LoVo (cell line): Measurements from ENCODE around the gene ZNF518B.
"Not testable (repeated sequence)": the region's sequence is repeated elsewhere in the genome, so short reads cannot be mapped to it uniquely, and the experiment has no call there.

Experiments used
- DNase-seq: peaks from one replicate; pipeline ENCODE4 v3.0.0-alpha.2; 2016; ENCODE audit warnings: low spot score

Gene ZNF518B

GRCh38 chr4:10458177-10458576 lies 951 bp upstream of the ZNF518B start:
- DNase-seq, result no peak

- DNase-seq, result no peak
These were observed 501 bp downstream of the ZNF518B start for GRCh38 chr4:10456595-10457254.

- DNase-seq, result no peak
These were observed 999 bp downstream of the ZNF518B start for GRCh38 chr4:10456260-10456594.

GRCh38 chr4:10455133-10455532 lies 2.1 kb downstream of the ZNF518B start:
- no peak for DNase-seq

DNA sequence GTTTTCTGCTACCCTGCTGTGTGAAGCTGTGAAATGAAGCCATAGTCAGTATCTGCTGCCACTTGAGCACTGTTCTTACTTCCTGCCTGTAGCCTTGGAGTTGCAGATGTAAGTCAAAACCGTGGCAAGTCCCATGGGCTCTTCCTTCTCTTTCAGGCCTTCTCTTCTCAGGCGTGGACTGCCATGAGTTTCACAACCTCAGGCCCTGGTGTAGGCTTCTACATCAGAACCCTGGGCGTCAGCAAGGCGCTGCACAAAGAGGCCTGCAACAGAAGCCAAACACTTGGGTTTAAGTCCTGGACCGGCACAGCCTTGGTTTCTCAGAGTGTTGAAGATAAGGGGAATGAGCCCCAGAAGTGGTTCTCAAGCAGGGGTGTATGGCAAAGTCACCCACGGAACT lies 2.5 kb downstream of the ZNF518B start:
- no peak for DNase-seq

- no peak for DNase-seq
These were observed 3.1 kb downstream of the ZNF518B start for GRCh38 chr4:10454121-10454520.

DNA sequence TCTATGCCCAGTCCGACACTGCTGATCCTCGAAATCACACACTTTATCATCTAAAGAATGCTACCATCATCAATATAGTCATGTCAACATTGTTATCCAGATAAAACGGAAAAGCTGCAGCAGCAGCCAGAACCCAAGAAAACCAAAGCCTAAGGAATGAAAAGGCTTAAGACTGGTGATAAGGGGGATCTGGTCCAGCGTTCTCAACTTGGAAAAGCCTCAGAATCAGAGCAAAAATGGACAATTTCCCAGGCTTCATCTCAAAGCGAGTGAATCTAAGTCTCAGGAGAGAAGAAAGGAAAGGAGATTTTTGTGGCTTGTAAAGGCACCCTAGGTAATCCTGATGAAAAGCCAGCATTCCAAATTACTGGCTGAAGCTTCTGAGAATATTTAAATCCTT lies 8.2 kb downstream of the ZNF518B start:
- DNase-seq, result no peak

- DNase-seq, result no peak
These were observed 14.2 kb downstream of the ZNF518B start for GRCh38 chr4:10442976-10443375.

DNA sequence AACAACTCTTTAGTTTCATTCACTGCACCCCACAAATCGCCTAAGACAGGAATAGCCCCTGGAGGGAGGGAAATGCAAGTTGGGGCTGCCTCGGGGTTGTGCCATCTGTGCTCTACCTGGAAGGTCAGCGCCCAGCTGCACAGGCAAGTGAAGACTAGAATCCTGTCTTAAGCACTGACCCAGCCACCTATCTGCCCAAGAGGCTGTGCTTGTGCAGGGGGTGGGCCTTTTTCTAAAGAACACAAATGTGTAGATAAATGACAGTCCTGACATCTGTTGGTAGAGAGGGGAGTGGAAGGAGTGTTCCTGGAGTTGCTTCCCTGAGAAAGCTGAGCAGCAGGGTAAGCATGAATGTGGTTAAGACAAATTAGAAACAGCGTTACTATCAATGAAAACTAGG lies 15.7 kb downstream of the ZNF518B start:
- DNase-seq, result no peak

- DNase-seq, result no peak
These were observed 18.3 kb downstream of the ZNF518B start for GRCh38 chr4:10438924-10439323.

- DNase-seq, result no peak
These were observed 19.5 kb downstream of the ZNF518B start for GRCh38 chr4:10437735-10438134.

DNA sequence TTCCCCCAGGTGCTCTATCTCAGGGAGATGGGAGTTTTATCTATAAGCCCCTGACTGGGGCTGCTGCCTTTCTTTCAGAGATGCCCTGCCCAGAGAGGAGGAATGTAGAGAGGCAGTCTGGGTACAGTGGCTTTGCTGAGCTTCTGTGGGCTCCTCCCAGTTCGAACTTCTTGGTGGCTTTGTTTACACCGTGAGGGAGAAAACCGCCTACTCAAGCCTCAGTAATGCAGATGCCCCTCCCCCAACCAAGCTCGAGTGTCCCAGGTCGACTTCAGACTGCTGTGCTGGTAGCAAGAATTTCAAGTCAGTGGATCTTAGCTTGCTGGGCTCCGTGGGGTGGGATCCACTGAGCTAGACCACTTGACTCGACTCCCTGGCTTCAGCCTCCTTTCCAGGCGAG lies 29.5 kb downstream of the ZNF518B start:
- not testable (repeated sequence) for DNase-seq

GRCh38 chr4:10421344-10422055 lies 35.7 kb downstream of the ZNF518B start:
- peak; percentile 9 for DNase-seq

DNA sequence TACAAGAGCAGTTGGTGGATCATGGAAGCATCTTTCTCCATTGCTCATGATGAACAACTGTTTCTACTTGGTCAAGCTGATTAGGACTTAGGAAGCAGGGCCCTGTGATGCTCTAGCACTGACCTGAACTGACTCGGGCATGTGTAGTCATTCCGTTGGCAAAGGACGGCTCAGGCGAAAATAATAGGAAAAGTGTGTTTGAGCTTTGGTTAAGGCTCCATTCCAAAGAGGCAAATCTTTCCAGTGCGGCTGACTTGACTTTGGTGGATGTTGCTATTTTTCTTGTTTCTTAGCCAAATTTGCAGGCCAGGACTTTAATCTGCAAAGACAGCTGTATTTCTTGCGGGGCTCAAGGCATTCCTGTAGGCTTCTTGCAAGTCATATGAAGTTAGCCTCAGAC lies 39.5 kb downstream of the ZNF518B start:
- DNase-seq, result no peak

DNA sequence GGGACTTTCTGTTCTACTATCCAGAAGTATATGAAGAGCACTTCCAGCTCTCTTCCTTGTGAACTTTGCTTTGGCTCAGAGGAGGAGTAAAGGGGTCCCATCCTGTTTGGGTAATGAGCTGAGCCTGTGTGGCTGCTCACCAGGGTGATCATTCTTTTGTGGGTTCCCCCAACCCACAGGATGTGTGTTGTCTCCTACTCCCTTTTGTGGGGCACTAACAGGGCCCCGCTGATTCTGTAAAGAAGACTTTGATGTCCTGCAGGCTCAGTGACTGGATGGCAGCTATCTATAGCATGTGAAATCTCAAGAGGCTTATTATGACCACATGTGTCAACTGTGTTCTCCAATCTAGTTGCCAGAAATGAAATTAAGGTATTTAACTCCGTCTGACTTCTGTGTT lies 40.8 kb downstream of the ZNF518B start:
- no peak for DNase-seq

GRCh38 chr4:10413177-10413576 lies 44.0 kb downstream of the ZNF518B start:
- no peak for DNase-seq

- DNase-seq, result no peak
These were observed 51.6 kb downstream of the ZNF518B start for GRCh38 chr4:10405672-10406071.

GRCh38 chr4:10403633-10404445 lies 53.4 kb downstream of the ZNF518B start:
- peak; percentile 37 for DNase-seq

DNA sequence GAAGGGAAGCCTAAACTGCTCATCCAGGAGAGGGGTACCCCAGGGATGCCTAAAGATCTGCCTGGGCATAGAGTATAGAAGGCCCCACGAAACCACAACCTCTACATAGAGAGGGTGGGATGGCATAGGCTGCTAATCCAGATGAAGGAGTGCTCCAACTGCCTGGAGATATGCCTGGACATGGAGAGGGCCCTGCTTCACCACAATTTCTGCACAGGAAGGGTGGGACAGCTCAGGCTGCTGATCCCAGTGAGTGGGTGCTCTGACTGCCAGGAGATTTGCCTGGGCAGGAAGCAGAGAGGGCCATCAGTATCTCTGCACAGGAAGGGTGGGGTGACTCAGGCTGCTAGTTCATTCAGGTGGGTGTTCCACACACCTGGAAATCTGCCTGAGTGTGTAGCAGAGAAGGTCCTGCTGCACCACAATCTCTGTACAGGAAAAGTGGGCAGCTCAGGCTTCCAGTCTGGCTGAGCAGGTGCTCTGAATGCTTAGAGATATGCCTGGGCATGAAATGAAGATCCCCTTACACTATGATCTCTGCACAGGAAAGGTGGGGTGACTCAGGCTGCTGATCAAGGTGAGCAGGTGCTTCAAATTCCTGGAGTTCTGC lies 61.1 kb downstream of the ZNF518B start:
- DNase-seq, result no peak
